Liver (tissue), 9 donors: ENCODE results near the gene CCDC97. TPM values are rescaled to one million over a fixed set of nuclear protein-coding genes. Genes with fewer than 3 reads are reported as not detected.

Experiments used
- DNase-seq: peaks from one replicate; pipeline ENCODE4 v3.0.0-alpha.2; 2017; ENCODE audit warnings: low spot score
- H3K27ac ChIP-seq, 2 donors: one replicate each; pipeline ENCODE4 v1.7.0; 2013; ENCODE audit warnings: inconsistent platforms in 2 of 2, low read length in 2 of 2, control low read depth in 1 of 2, low read depth in 1 of 2, mild to moderate bottlenecking in 1 of 2
- H3K27me3 ChIP-seq, 4 donors: one replicate each; pipeline versions ENCODE4 v1.6.1 to v1.7.0; 2013; ENCODE audit warnings: low read length in 3 of 4, inconsistent platforms in 1 of 4, mild to moderate bottlenecking in 1 of 4, moderate library complexity in 1 of 4; ENCODE audit not compliant: control insufficient read depth in 4 of 4, insufficient read depth in 4 of 4
- H3K36me3 ChIP-seq, 4 donors: one replicate each; pipeline versions ENCODE4 v1.6.1 to v1.7.0; 2013; ENCODE audit warnings: low read length in 3 of 4, mild to moderate bottlenecking in 3 of 4, low read depth in 1 of 4, moderate library complexity in 1 of 4; ENCODE audit not compliant: control insufficient read depth in 4 of 4, insufficient read depth in 3 of 4
- H3K4me1 ChIP-seq, 4 donors: one replicate each; pipeline versions ENCODE4 v1.6.1 to v1.7.0; 2013; ENCODE audit warnings: low read length in 3 of 4, mild to moderate bottlenecking in 3 of 4, moderate library complexity in 1 of 4; ENCODE audit not compliant: control insufficient read depth in 4 of 4, insufficient read depth in 4 of 4
- H3K4me3 ChIP-seq, 3 donors: one replicate each; pipeline versions ENCODE4 v1.6.1 to v1.7.0; 2013; ENCODE audit warnings: low read length in 3 of 3, control low read depth in 1 of 3, low read depth in 1 of 3, mild to moderate bottlenecking in 1 of 3
- H3K9ac ChIP-seq, 2 donors: one replicate each; pipeline ENCODE4 v1.7.0; 2013; ENCODE audit warnings: low read length in 2 of 2, mild to moderate bottlenecking in 2 of 2, moderate library complexity in 2 of 2, control low read depth in 1 of 2, low read depth in 1 of 2
- H3K9me3 ChIP-seq, 4 donors: one replicate each; pipeline versions ENCODE4 v1.6.1 to v1.7.0; 2013; ENCODE audit warnings: low read length in 3 of 4; ENCODE audit not compliant: control insufficient read depth in 4 of 4
- CTCF ChIP-seq: fragments of 150-350 bp; IDR thresholded peaks from 2 replicates; pipeline ENCODE4 v1.5.1; 2017; ENCODE audit warnings: improper control_type of control experiment, low read depth, low read length; ENCODE audit not compliant: missing input control
- EGR1 ChIP-seq, 2 donors: IDR thresholded peaks; 2 replicates each; pipeline ENCODE4 v1.6.1; 2016 to 2018; ENCODE audit warnings: antibody characterized with exemption in 2 of 2, low read depth in 2 of 2
- FOXA1 ChIP-seq: IDR thresholded peaks from 2 replicates; pipeline ENCODE4 v1.6.1; 2016; ENCODE audit warnings: antibody characterized with exemption
- FOXA2 ChIP-seq: IDR thresholded peaks from 2 replicates; pipeline ENCODE4 v1.6.1; 2016; ENCODE audit warnings: antibody characterized with exemption
- GABPA ChIP-seq, 2 donors: IDR thresholded peaks in 1 of 2; conservative IDR thresholded peaks in 1 of 2; 2 replicates each; pipeline ENCODE4 v1.6.1; 2016; ENCODE audit warnings: antibody characterized with exemption in 2 of 2, mild to moderate bottlenecking in 1 of 2, moderate library complexity in 1 of 2
- HNF4A ChIP-seq, 2 donors: conservative IDR thresholded peaks; 2 replicates each; pipeline ENCODE4 v1.6.1; 2016; ENCODE audit warnings: antibody characterized with exemption in 2 of 2, mild to moderate bottlenecking in 2 of 2
- HNF4G ChIP-seq: IDR thresholded peaks from 2 replicates; pipeline ENCODE4 v1.6.1; 2016; ENCODE audit warnings: antibody characterized with exemption
- JUND ChIP-seq, 2 donors: IDR thresholded peaks; 2 replicates each; pipeline ENCODE4 v1.6.1; 2016; ENCODE audit warnings: antibody characterized with exemption in 2 of 2
- NR2F2 ChIP-seq: IDR thresholded peaks from 2 replicates; pipeline ENCODE4 v1.6.1; 2016; ENCODE audit warnings: antibody characterized with exemption
- RXRA ChIP-seq, 2 donors: IDR thresholded peaks; 2 replicates each; pipeline ENCODE4 v1.6.1; 2017 to 2018; ENCODE audit warnings: antibody characterized with exemption in 2 of 2, mild to moderate bottlenecking in 1 of 2
- SP1 ChIP-seq: IDR thresholded peaks from 2 replicates; pipeline ENCODE4 v1.6.1; 2018; ENCODE audit warnings: antibody characterized with exemption, mild to moderate bottlenecking
- TAF1 ChIP-seq: conservative IDR thresholded peaks from 2 replicates; pipeline ENCODE4 v1.6.1; 2016; ENCODE audit warnings: antibody characterized with exemption, mild to moderate bottlenecking
- WGBS: extraction: QIAGEN DNeasy Blood & Tissue Kit; methylation state at CpG from one replicate; pipeline ENCODE4 v1.1.7; 2013; 5-methylcytosine and 5-hydroxymethylcytosine counted together
- polyA plus RNA-seq, 2 donors: library from polyadenylated mRNA; stranded (reverse) in 1 of 2; unstranded in 1 of 2; fragments of 200-250 nt in 1 of 2; fragments of >200 nt in 1 of 2; fragmentation: Nextera tagmentation in 1 of 2; extraction: Ambion mirVana in 1 of 2; gene quantifications; one replicate each; pipeline versions ENCODE4 v1.2.1 to v1.2.3, GENCODE V29; 2013 to 2015
- total RNA-seq, 2 donors: library from RNA; depleted of rRNA; stranded (reverse); fragments of >200 nt; gene quantifications; one replicate each; pipeline ENCODE4 v1.2.3, GENCODE V29; 2014
- TF ChIP-seq, protein P1 (sequence below): IDR thresholded peaks from 2 replicates; pipeline ENCODE4 v1.6.1; 2016; ENCODE audit warnings: antibody characterized with exemption
- TF ChIP-seq, protein P2 (sequence below): IDR thresholded peaks from 2 replicates; pipeline ENCODE4 v1.6.1; 2016; ENCODE audit warnings: antibody characterized with exemption
- donor health status: healthy.
- donor health status: healthy.
- donor health status: healthy.
- donor health status: healthy.
- donor health status: healthy.

CCDC97 gene
- total and polyA plus RNA-seq, 4 donors = 3.8 to 5.7 (median 5.3) TPM

GRCh38 chr19:41311613-41312012 is 1.6 kb downstream of the CCDC97 start:
- Histone ChIP-seq H3K4me1 (peaks cover 0 to 35% (median 25%) of the 10 kb centered on the region in 4 donors), H3K27ac (no peak overlapping the region), H3K27me3 (no peaks in the 10 kb centered on the region), H3K36me3 (peaks cover 0 to 20% (median 7%) of the 10 kb centered on the region in 4 donors), H3K4me3 (no peak overlapping the region), H3K9me3 (no peaks in the 10 kb centered on the region), H3K9ac (no peak overlapping the region)
- 91% methylated on average over 8 of the region's 8 CpGs for WGBS
- DNase-seq = no peak
- TF ChIP-seq GABPA (IDR thresholded peaks at IDR 0.05 in 1 of 2, conservative IDR thresholded peaks at IDR 0.05 in 1 of 2) = no peak
- no peak for TF ChIP-seq HNF4A (conservative IDR thresholded peaks at IDR 0.05)
- no peak for TF ChIP-seq TAF1
- TF ChIP-seq FOXA1 = no peak
- no peak for TF ChIP-seq HNF4G
- no peak for TF ChIP-seq NR2F2
- TF ChIP-seq, protein P1, sequence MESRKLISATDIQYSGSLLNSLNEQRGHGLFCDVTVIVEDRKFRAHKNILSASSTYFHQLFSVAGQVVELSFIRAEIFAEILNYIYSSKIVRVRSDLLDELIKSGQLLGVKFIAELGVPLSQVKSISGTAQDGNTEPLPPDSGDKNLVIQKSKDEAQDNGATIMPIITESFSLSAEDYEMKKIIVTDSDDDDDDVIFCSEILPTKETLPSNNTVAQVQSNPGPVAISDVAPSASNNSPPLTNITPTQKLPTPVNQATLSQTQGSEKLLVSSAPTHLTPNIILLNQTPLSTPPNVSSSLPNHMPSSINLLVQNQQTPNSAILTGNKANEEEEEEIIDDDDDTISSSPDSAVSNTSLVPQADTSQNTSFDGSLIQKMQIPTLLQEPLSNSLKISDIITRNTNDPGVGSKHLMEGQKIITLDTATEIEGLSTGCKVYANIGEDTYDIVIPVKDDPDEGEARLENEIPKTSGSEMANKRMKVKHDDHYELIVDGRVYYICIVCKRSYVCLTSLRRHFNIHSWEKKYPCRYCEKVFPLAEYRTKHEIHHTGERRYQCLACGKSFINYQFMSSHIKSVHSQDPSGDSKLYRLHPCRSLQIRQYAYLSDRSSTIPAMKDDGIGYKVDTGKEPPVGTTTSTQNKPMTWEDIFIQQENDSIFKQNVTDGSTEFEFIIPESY = no peak
- TF ChIP-seq FOXA2 = no peak

DNA sequence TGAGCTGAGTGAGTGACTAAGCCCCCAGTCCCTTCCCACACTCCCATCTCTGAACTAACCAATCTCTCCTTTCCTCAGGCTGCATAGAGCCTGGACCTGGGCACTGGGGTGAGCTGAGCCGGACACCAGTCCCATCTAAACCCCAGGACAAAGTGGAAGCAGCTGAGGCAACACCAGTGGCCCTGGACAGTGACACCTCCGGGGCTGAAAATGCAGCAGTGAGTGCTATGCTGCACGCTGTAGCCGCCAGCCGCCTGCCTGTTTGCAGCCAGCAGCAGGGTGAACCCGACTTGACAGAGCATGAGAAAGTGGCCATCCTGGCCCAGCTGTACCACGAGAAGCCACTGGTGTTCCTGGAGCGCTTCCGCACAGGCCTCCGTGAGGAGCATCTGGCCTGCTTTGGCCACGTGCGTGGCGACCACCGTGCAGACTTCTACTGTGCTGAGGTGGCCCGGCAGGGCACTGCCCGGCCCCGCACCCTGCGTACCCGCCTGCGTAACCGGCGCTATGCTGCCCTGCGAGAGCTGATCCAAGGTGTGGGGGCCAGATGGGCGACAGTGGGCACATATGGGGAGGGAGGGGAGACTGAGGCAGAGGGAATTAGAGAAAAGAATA is 6.4 kb downstream of the CCDC97 start:
- Histone ChIP-seq H3K27ac (no peak overlapping the region), H3K36me3 (peaks cover 3 to 50% (median 29%) of the 10 kb centered on the region in 4 donors), H3K9ac (no peak overlapping the region), H3K4me3 (no peak overlapping the region), H3K27me3 (no peaks in the 10 kb centered on the region), H3K4me1 (peaks cover 0 to 4% (median 2%) of the 10 kb centered on the region in 4 donors), H3K9me3 (no peaks in the 10 kb centered on the region)
- TF ChIP-seq CTCF (no peak), RXRA (IDR thresholded peaks at IDR 0.05) (no peak)
- WGBS = 97% methylated on average over 24 of the region's 24 CpGs
- DNase-seq = no peak

DNA sequence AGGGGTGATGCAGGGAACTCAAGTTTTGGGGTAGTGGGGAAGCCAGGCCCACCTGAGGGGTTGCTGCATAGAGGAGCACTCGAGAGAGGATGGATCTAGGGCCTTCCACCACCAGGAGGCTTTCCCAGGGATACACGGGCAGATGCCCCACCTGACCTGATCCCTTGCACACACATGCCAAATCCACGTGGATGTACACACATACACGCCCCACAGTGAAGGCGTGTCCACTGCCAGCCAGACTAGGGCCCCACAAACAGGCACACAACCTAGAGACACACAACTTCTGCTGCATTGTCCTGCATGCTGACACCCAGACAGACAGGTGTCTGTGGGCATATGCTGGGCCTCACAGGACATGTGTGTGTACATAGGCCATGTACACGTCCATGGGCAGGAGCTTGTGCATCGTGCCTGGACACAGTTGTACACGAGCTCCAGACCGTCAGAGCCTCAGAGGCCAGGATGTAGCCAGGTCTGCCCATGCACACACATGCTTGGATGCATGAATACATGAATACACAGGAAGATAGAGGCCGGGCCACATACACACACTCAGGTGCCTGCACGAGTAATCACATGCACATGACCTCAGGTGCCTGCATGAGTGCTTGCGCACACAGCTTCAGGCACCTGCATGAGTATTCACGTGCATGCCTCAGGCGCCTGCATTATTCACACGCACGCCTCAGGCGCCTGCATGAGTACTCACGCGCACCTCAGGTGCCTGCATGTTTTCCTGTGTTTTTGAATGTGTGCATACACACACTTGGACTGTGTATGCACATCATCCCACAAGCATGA is 8.9 kb downstream of the CCDC97 start:
- H3K9me3 ChIP-seq = no peaks in the 10 kb centered on the region
- H3K9ac ChIP-seq = no peak overlapping the region
- peaks cover 3 to 45% (median 27%) of the 10 kb centered on the region in 4 donors for H3K36me3 ChIP-seq
- 86% methylated on average over 19 of the region's 19 CpGs for WGBS
- TF ChIP-seq EGR1 (IDR thresholded peaks at IDR 0.05; ENCODE audit: low read depth in 2 of 2) (no peak), FOXA2 (no peak), SP1 (no peak), JUND (IDR thresholded peaks at IDR 0.05) (no peak), CTCF (no peak), RXRA (IDR thresholded peaks at IDR 0.05) (no peak), TAF1 (no peak)
- TF ChIP-seq, protein P2, sequence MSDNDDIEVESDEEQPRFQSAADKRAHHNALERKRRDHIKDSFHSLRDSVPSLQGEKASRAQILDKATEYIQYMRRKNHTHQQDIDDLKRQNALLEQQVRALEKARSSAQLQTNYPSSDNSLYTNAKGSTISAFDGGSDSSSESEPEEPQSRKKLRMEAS = no peak
- peaks cover 0 to 16% (median 4%) of the 10 kb centered on the region in 4 donors for H3K4me1 ChIP-seq
- DNase-seq = no peak
- H3K27me3 ChIP-seq = no peaks in the 10 kb centered on the region
- no peak overlapping the region for H3K4me3 ChIP-seq
- no peak overlapping the region for H3K27ac ChIP-seq
